Activated CD8-positive, alpha-beta T cell treated with anti-CD3 and anti-CD28 coated beads, Interleukin-2, amount 10 ng/mL, durations not matched to agents 7 days and 5 days (primary cell): Measurements from ENCODE around the gene VPS26B. TPM values are rescaled to one million over a fixed set of nuclear protein-coding genes. Genes with fewer than 3 reads are reported as not detected.

Experiments
- ATAC-seq: fragments of 150-1000 bp; cut with Tn5 transposase; one replicate; pipeline ENCODE4 v1.10.0; 2021; ENCODE audit warnings: moderate library complexity
- CTCF ChIA-PET: fragments of 350-600 bp; sonication (Branson Sonifier 250); formaldehyde crosslinking; loops from one replicate; lab custom pipeline; 2021; ENCODE audit warnings: antibody characterized with exemption; lab: Charles Lee
- POLR2A ChIA-PET: fragments of 350-600 bp; sonication (Branson Sonifier 250); formaldehyde crosslinking; loops from one replicate; lab custom pipeline; 2021; ENCODE audit warnings: antibody characterized with exemption; lab: Charles Lee
- DNase-seq: peaks from one replicate; pipeline ENCODE4 v3.0.0-alpha.2; 2020
- H3K27ac Mint-ChIP-seq: one replicate; pipeline ENCODE4 v1.8.0; 2021; ENCODE audit warnings: mild to moderate bottlenecking, mixed read lengths
- H3K27me3 Mint-ChIP-seq: one replicate; pipeline ENCODE4 v1.8.0; 2021; ENCODE audit warnings: low read depth, mixed read lengths
- H3K36me3 Mint-ChIP-seq: one replicate; pipeline ENCODE4 v1.8.0; 2021; ENCODE audit warnings: low read depth, mixed read lengths
- H3K4me1 Mint-ChIP-seq: one replicate; pipeline ENCODE4 v1.8.0; 2021; ENCODE audit warnings: low read depth, mixed read lengths
- H3K4me3 Mint-ChIP-seq: one replicate; pipeline ENCODE4 v1.8.0; 2021; ENCODE audit warnings: mild to moderate bottlenecking, mixed read lengths
- H3K9me3 Mint-ChIP-seq: one replicate; pipeline ENCODE4 v1.8.0; 2022; ENCODE audit warnings: mixed read lengths; ENCODE audit not compliant: insufficient read depth
- total RNA-seq, 2 experiments: library from RNA; stranded (reverse); gene quantifications; one replicate each; pipeline ENCODE4 v1.2.3, GENCODE V29; 2021

VPS26B gene
- total RNA-seq, 2 experiments from 2014 or later, result 55.1 TPM

DNA sequence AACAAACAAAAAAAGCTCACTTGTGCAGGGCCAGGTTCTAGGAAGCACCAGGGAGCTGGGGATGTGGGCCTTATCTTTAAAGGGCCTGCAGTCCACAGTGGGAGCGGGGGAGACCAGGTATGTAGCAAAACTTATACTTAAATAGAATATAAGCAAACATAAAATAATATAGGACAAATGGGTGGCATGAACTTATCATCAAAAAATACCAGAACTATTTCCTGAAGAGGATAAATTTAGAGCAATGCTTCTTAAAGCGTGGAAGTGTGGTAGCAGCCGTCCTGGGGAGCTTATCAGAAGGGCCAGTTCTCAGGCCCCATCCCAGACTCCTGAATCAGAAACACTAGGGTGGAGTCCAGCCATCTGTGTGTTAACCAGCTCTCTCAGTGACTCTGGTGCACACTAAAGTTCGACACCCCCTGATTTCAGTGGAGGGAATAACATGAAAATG is 9.3 kb downstream of the VPS26B start:
- Mint-ChIP-seq H3K36me3 (peaks cover 42% of the 10 kb centered on the region), H3K27ac (no peak overlapping the region), H3K27me3 (no peaks in the 10 kb centered on the region), H3K4me3 (no peak overlapping the region), H3K9me3 (no peaks in the 10 kb centered on the region), H3K4me1 (peaks cover 44% of the 10 kb centered on the region)
- ChIA-PET CTCF (interaction anchor here (0.7 to 2.4 kb wide), 3 partner anchors 9 to 183 kb away, joined by 4 to 11 read pairs (median 5); partner anchors contain the start of gene VPS26B), POLR2A (interaction anchor here (4.1 kb wide), 1 partner anchor 10 kb away, joined by 14 read pairs; the partner anchor contains the start of genes NCAPD3 and VPS26B)
- ATAC-seq (no peak), DNase-seq (no peak)

DNA sequence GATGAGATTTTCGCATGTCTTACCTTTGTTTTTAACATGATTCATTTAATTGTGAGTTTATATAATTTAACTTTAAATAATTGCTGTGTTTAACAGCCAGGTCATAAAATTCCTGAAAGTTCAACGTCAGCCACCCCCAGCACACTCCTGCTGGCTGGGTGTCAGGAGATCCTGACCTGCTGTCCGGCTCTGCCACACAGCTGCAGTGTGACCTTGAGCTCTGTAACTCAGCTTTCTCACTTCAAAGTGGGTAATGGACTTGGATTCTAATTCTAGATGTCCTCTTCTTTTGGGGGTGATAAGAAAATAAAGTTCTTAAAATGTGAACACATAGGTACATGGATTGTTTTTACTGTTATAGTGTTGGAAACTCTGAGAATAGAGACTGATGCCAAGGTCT is 10.9 kb downstream of the VPS26B start:
- DNase-seq, result no peak
- CTCF ChIA-PET, result interaction anchor here (0.6 to 2.4 kb wide), 2 partner anchors 8 to 22 kb away, joined by 3 to 11 read pairs; no protein-coding TSS in a partner anchor

DNA sequence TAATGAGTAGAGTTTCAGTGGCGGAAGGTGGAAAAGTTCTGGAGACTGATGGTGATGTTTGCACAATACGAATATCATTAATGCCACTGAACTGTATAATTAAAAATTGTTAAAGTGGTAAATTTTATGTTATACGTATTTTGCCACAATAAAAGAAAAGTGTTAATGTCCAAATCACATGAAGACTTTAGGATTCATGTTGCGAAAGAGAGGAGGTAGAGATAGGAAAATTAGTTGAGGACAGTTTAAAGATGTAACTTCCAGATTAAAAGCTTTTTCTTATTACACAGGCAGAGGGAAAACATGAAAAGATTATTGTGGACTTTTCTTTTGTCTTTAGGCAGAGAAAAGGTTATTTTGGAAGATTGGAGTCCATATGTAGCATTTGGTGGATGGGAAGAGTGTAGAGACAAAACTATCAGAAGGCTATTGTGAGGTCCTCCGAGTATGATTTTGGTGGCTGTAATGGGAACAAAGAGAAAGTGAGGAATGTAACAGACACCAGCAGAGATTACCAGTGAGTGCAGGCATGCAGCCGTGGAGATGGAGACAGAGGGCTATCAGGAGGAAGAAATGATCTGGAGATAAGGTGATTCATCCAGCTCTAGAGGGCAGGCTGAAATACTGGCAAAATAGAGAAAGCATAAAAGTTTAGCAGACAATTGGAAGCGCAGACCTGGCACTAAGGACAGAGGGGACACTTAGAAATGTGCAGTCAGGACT is 12.5 kb downstream of the VPS26B start:
- ChIA-PET POLR2A (no interaction called here), CTCF (interaction anchor here (1.0 to 1.1 kb wide), 2 partner anchors 10 to 27 kb away, joined by 3 to 5 read pairs; no protein-coding TSS in a partner anchor)
- ATAC-seq (no peak), DNase-seq (no peak)
- Mint-ChIP-seq H3K4me3 (no peak overlapping the region), H3K36me3 (peaks cover 37% of the 10 kb centered on the region), H3K9me3 (no peaks in the 10 kb centered on the region), H3K27ac (no peak overlapping the region), H3K27me3 (no peaks in the 10 kb centered on the region), H3K4me1 (peaks cover 12% of the 10 kb centered on the region)

More for the DNA sequence above, 10.9 kb downstream of the VPS26B start:
- Mint-ChIP-seq H3K4me3 (no peak overlapping the region), H3K36me3 (peaks cover 37% of the 10 kb centered on the region), H3K4me1 (peaks cover 27% of the 10 kb centered on the region), H3K27ac (no peak overlapping the region), H3K27me3 (no peaks in the 10 kb centered on the region), H3K9me3 (no peaks in the 10 kb centered on the region)
- ATAC-seq, result no peak
- POLR2A ChIA-PET, result interaction anchor here (4.1 kb wide), 1 partner anchor 11 kb away, joined by 14 read pairs; the partner anchor contains the start of genes NCAPD3 and VPS26B

DNA sequence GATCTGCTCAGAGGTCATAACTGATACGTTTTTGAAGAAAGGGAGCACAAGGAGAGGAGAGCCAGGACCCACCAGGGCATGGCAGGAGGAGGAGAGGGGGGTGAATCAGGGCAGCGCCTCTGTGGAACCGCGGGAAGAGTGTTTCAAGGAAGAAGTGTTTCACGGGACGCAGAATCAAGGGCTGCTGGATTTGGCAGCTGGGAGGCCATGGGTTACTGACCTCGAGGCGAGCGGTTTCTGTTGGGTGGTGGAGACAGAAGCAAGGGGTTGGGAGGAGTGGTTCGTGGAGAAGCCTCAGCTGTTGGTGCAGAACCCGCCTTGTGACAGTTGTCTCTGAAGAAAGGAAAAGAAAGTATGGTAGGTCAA is 13.1 kb downstream of the VPS26B start:
- ChIA-PET POLR2A (no interaction called here), CTCF (interaction anchor here (1.0 to 1.1 kb wide), 2 partner anchors 11 to 27 kb away, joined by 3 to 5 read pairs; no protein-coding TSS in a partner anchor)
- Mint-ChIP-seq H3K36me3 (peaks cover 37% of the 10 kb centered on the region), H3K4me1 (peaks cover 7% of the 10 kb centered on the region), H3K27me3 (no peaks in the 10 kb centered on the region), H3K4me3 (no peak overlapping the region), H3K9me3 (no peaks in the 10 kb centered on the region), H3K27ac (peak overlapping the region; percentile 2)
- ATAC-seq, result no peak
- DNase-seq, result no peak

DNA sequence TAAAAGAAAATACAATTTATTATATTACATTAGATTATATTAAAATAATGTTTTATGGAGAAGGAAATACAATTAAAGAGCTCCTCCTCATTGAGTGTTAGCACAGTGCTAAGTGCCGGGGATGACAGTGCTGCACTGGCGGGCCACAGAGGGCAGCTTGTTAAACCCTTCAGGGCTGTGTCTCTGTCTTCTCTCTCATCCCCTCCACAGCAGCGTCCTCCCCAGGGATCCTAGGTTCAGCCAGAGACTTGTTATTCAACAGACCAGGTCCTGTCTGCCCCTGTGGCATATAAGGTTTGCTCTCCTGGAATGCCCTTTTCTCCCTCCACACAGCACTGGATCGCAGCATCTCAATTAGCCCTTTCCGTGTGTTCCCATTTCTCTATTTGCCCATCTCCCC is 14.5 kb downstream of the VPS26B start:
- no peak for DNase-seq
- Mint-ChIP-seq H3K27me3 (no peaks in the 10 kb centered on the region), H3K36me3 (peaks cover 47% of the 10 kb centered on the region), H3K27ac (no peak overlapping the region), H3K4me1 (no peaks in the 10 kb centered on the region), H3K4me3 (no peak overlapping the region), H3K9me3 (no peaks in the 10 kb centered on the region)
- ChIA-PET CTCF (interaction anchor here (1.1 to 2.0 kb wide), 3 partner anchors 12 to 23 kb away, joined by 3 to 6 read pairs (median 4); partner anchors contain the start of genes ACAD8 and THYN1), POLR2A (interaction anchor here (2.2 kb wide), 1 partner anchor 13 kb away, joined by 6 read pairs; no protein-coding TSS in a partner anchor)
- ATAC-seq, result no peak

DNA sequence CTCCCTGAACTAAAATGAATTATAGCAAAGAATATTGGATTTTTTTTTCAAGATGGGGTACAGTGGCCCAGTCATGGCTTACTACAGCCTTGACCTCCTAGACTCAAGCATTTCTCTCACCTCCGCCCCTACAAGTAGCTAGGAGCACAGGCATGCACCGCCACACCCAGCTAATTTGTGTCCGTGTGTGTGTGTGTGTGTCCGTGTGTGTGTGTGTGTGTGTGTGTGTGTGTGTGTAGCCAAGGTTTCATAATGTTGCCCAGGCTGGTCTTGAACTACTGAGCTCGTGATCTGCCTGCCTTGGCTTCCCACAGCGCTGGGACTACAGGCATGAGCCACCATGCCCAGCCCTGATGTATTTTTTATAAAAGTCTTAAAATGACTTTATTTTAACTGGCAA is 16.1 kb downstream of the VPS26B start:
- Mint-ChIP-seq H3K36me3 (peaks cover 51% of the 10 kb centered on the region), H3K9me3 (no peaks in the 10 kb centered on the region), H3K4me3 (no peak overlapping the region), H3K27ac (no peak overlapping the region), H3K27me3 (no peaks in the 10 kb centered on the region), H3K4me1 (no peaks in the 10 kb centered on the region)
- ChIA-PET POLR2A (interaction anchor here (1.1 kb wide), 1 partner anchor 16 kb away, joined by 3 read pairs; the partner anchor contains the start of gene VPS26B), CTCF (interaction anchor here (1.0 to 1.6 kb wide), 3 partner anchors 11 to 13 kb away, joined by 3 to 4 read pairs (median 3); partner anchors contain the start of genes ACAD8 and THYN1)
- no peak for ATAC-seq
- no peak for DNase-seq

DNA sequence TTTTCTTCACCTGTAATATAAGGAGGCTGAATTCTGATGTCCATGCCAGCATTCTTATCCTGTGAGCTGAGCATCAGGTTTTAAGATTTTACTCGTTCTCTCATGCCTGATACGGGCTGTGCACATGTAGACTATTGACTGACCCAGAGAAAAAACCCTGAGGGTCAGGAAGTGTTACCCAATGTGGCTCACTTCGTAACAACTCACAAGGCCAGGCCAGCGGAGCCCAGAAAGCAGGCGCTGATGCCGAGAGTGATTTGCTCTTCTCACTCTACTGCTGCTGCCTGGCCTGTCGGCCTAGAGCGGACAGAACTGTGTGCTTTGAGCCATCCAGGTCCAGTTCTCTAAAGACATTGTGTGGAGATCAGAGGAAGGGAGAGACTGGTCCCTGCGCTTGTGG is 17.9 kb downstream of the VPS26B start:
- H3K9me3 Mint-ChIP-seq, result no peaks in the 10 kb centered on the region
- ChIA-PET CTCF (interaction anchor here (3.9 kb wide), 1 partner anchor 17 kb away, joined by 25 read pairs; the partner anchor contains the start of gene VPS26B), POLR2A (no interaction called here)
- no peak overlapping the region for H3K4me3 Mint-ChIP-seq
- H3K27ac Mint-ChIP-seq, result no peak overlapping the region
- no peak for DNase-seq
- no peaks in the 10 kb centered on the region for H3K27me3 Mint-ChIP-seq
- ATAC-seq, result no peak
- H3K36me3 Mint-ChIP-seq, result peaks cover 49% of the 10 kb centered on the region
- no peaks in the 10 kb centered on the region for H3K4me1 Mint-ChIP-seq

DNA sequence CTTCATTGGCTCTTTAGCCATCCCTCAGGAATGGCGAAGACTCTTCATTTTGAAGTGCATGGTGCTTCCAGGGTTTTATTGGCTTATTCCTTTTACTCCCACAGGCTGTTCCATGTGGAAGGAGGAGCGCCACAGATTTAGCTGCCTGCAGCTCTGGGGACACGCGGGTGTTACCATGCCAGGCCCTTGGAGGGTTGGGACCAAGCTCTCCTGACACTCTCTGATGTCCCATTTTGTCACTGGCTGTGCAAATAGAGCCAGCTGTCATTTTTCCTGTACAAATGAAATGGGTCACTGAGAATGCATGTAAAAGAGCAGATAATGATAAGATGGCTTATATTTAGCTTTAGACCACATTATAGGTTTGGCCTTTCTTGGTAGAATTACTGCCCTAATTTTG is 19.4 kb downstream of the VPS26B start:
- Mint-ChIP-seq H3K4me1 (peaks cover 3% of the 10 kb centered on the region), H3K9me3 (no peaks in the 10 kb centered on the region), H3K4me3 (no peak overlapping the region), H3K27me3 (no peaks in the 10 kb centered on the region), H3K36me3 (peaks cover 54% of the 10 kb centered on the region), H3K27ac (peak overlapping the region; percentile 37)
- DNase-seq, result no peak
- ChIA-PET POLR2A (interaction anchor here (0.8 to 1.5 kb wide), 4 partner anchors 9 to 33 kb away, joined by 3 to 11 read pairs (median 4); partner anchors contain the start of genes ACAD8, NCAPD3, THYN1 and VPS26B), CTCF (interaction anchor here (0.8 to 3.9 kb wide), 11 partner anchors 10 to 194 kb away, joined by 3 to 25 read pairs (median 7); partner anchors contain the start of genes ACAD8, GLB1L3, NCAPD3 and THYN1)
- no peak for ATAC-seq

DNA sequence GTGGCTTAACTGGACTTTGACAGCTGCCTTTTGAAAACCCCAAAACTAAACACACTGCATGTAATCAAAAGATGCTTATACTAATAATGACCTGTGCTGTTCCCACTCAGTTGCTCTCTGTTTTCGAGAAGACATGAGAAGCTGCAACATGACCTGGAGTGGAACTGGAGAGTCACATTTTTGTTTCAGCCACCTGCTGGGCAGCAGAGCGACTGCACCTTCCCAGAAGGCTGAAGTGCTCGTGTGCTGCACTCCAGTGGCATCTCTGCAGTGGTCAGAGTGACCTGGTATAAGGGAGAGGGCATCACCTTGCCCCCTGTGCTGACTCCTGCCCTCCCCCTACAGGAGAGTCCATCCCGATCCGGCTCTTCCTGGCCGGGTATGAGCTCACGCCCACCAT is 20.1 kb downstream of the VPS26B start:
- Mint-ChIP-seq H3K27ac (no peak overlapping the region), H3K4me1 (peaks cover 8% of the 10 kb centered on the region), H3K4me3 (no peak overlapping the region), H3K9me3 (no peaks in the 10 kb centered on the region), H3K36me3 (peaks cover 56% of the 10 kb centered on the region), H3K27me3 (no peaks in the 10 kb centered on the region)
- ChIA-PET CTCF (interaction anchor here (1.3 to 3.9 kb wide), 10 partner anchors 9 to 194 kb away, joined by 3 to 25 read pairs (median 8); partner anchors contain the start of genes ACAD8, GLB1L3, NCAPD3 and THYN1), POLR2A (interaction anchor here (0.8 to 1.5 kb wide), 3 partner anchors 8 to 32 kb away, joined by 3 to 11 read pairs (median 4); partner anchors contain the start of genes ACAD8, NCAPD3, THYN1 and VPS26B)
- DNase-seq (no peak), ATAC-seq (peak; percentile 77)

DNA sequence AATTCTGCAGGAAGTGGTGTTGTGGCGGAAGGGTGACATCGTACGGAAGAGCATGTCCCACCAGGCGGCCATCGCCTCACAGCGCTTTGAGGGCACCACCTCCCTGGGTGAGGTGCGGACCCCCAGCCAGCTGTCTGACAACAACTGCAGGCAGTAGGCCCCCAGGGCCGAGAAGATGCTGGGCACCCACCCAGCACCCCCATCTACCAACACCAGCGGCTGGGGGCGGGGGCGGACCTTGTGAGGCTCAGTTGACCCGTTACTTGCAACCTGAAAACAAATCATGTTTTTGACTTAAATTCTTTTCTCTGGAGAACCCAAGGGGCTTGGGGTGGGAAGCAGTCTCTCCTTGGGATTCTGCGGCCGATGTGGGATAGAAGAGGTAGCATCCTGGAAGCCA is 21.0 kb downstream of the VPS26B start:
- H3K36me3 Mint-ChIP-seq, result peaks cover 57% of the 10 kb centered on the region
- H3K27me3 Mint-ChIP-seq, result no peaks in the 10 kb centered on the region
- no peaks in the 10 kb centered on the region for H3K9me3 Mint-ChIP-seq
- ATAC-seq (no peak), DNase-seq (no peak)
- H3K27ac Mint-ChIP-seq, result no peak overlapping the region
- CTCF ChIA-PET, result interaction anchor here (1.6 to 3.9 kb wide), 4 partner anchors 8 to 38 kb away, joined by 5 to 25 read pairs (median 10); partner anchors contain the start of genes ACAD8, GLB1L3, THYN1 and VPS26B
- H3K4me3 Mint-ChIP-seq, result no peak overlapping the region
- H3K4me1 Mint-ChIP-seq, result peaks cover 8% of the 10 kb centered on the region
- POLR2A ChIA-PET, result interaction anchor here (1.5 kb wide), 1 partner anchor 21 kb away, joined by 11 read pairs; the partner anchor contains the start of genes NCAPD3 and VPS26B

DNA sequence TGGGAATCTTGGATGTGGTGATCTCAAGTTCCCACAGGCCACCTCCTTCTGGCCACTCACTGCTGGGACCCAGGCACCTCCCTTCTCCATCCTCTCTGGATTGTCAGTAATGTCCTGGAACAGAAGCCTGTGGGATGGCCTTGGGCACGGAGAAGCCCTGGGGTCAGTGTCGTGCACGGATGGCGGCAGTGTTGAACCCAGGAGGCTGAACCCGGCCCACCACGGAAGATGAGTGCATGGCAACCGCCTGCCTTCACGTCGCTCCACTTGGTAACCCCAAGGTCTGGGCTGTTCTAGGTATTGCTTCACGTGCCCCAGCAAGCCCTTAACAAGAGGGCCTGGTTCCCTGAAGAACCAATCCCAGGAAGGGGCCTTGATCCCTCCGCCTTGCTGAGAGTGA is 21.6 kb downstream of the VPS26B start:
- CTCF ChIA-PET, result no interaction called here
- H3K9me3 Mint-ChIP-seq, result no peaks in the 10 kb centered on the region
- no peak for ATAC-seq
- H3K36me3 Mint-ChIP-seq, result peaks cover 59% of the 10 kb centered on the region
- no peak overlapping the region for H3K27ac Mint-ChIP-seq
- H3K4me3 Mint-ChIP-seq, result no peak overlapping the region
- no peaks in the 10 kb centered on the region for H3K27me3 Mint-ChIP-seq
- no peak for DNase-seq
- POLR2A ChIA-PET, result no interaction called here
- peaks cover 8% of the 10 kb centered on the region for H3K4me1 Mint-ChIP-seq
